HUES64 (cell line): ENCODE measurements around the gene OGFOD2.

ENCODE experiments used
- H3K27ac ChIP-seq: 2 replicates; pipeline ENCODE4 v1.7.0; 2013; ENCODE audit warnings: low read depth, low read length, inconsistent platforms
- H3K27me3 ChIP-seq: 2 replicates; pipeline ENCODE4 v1.6.1; 2013; ENCODE audit warnings: mild to moderate bottlenecking, low read length; ENCODE audit not compliant: insufficient read depth
- H3K36me3 ChIP-seq: 2 replicates; pipeline ENCODE4 v1.6.1; 2013; ENCODE audit warnings: mild to moderate bottlenecking, low read length; ENCODE audit not compliant: insufficient read depth
- H3K4me1 ChIP-seq: 2 replicates; pipeline ENCODE4 v1.6.1; 2013; ENCODE audit warnings: mild to moderate bottlenecking, low read length, moderate library complexity; ENCODE audit not compliant: insufficient read depth
- H3K4me3 ChIP-seq: 2 replicates; pipeline ENCODE4 v1.5.1; 2013; ENCODE audit warnings: mild to moderate bottlenecking, low read length, moderate library complexity
- H3K9ac ChIP-seq: 2 replicates; pipeline ENCODE4 v1.6.1; 2013; ENCODE audit warnings: mild to moderate bottlenecking, low read depth, low read length
- H3K9me3 ChIP-seq: 2 replicates; pipeline ENCODE4 v1.6.1; 2013; ENCODE audit warnings: low read depth, low read length; ENCODE audit not compliant: insufficient read depth
- WGBS: fragments of 150-250, 120-280 bp; methylation state at CpG from one replicate; pipeline ENCODE4 v1.1.7; 2013; ENCODE audit warnings: missing lambda C conversion rate; 5-methylcytosine and 5-hydroxymethylcytosine counted together

OGFOD2 gene

GRCh38 chr12:122955156-122955555 is 19.9 kb upstream of the OGFOD2 start:
- Histone ChIP-seq H3K27ac (no peak overlapping the region), H3K9ac (no peak overlapping the region), H3K9me3 (no peaks in the 10 kb centered on the region), H3K36me3 (no peaks in the 10 kb centered on the region), H3K4me3 (no peak overlapping the region), H3K27me3 (no peaks in the 10 kb centered on the region; the same call in 1 of the 2 replicates), H3K4me1 (no peaks in the 10 kb centered on the region)
- 90% methylated on average over 8 of the region's 8 CpGs for WGBS

GRCh38 chr12:122956035-122956434 is 19.0 kb upstream of the OGFOD2 start:
- 93% methylated on average over 2 of the region's 2 CpGs for WGBS
- Histone ChIP-seq H3K4me3 (no peak overlapping the region), H3K9me3 (no peaks in the 10 kb centered on the region), H3K36me3 (no peaks in the 10 kb centered on the region), H3K4me1 (no peaks in the 10 kb centered on the region), H3K9ac (no peak overlapping the region), H3K27me3 (no peaks in the 10 kb centered on the region; the same call in 1 of the 2 replicates), H3K27ac (no peak overlapping the region)

- Histone ChIP-seq H3K4me1 (no peaks in the 10 kb centered on the region), H3K36me3 (no peaks in the 10 kb centered on the region), H3K27ac (no peak overlapping the region), H3K27me3 (no peaks in the 10 kb centered on the region), H3K9ac (no peak overlapping the region), H3K4me3 (no peak overlapping the region), H3K9me3 (no peaks in the 10 kb centered on the region)
- 97% methylated on average over 5 of the region's 5 CpGs for WGBS
Observed at GRCh38 chr12:122958198-122958888, 16.7 kb upstream of the OGFOD2 start.

GRCh38 chr12:122959566-122960192 is 15.4 kb upstream of the OGFOD2 start:
- H3K9me3 ChIP-seq = no peaks in the 10 kb centered on the region
- no peaks in the 10 kb centered on the region for H3K27me3 ChIP-seq
- 96% methylated on average over 35 of the region's 35 CpGs for WGBS
- H3K4me1 ChIP-seq = peaks cover 3% of the 10 kb centered on the region; the same call in 1 of the 2 replicates
- H3K4me3 ChIP-seq = no peak overlapping the region
- no peak overlapping the region for H3K9ac ChIP-seq
- H3K36me3 ChIP-seq = no peaks in the 10 kb centered on the region
- H3K27ac ChIP-seq = no peak overlapping the region

GRCh38 chr12:122960193-122960569 is 14.9 kb upstream of the OGFOD2 start:
- Histone ChIP-seq H3K4me3 (no peak overlapping the region), H3K27ac (no peak overlapping the region), H3K36me3 (no peaks in the 10 kb centered on the region), H3K4me1 (peaks cover 3% of the 10 kb centered on the region; the same call in 1 of the 2 replicates), H3K9ac (no peak overlapping the region), H3K27me3 (no peaks in the 10 kb centered on the region), H3K9me3 (no peaks in the 10 kb centered on the region)
- 96% methylated on average over 8 of the region's 8 CpGs for WGBS

- Histone ChIP-seq H3K27me3 (no peaks in the 10 kb centered on the region), H3K4me3 (no peak overlapping the region), H3K9ac (no peak overlapping the region), H3K27ac (no peak overlapping the region), H3K36me3 (no peaks in the 10 kb centered on the region), H3K4me1 (peaks cover 5% of the 10 kb centered on the region), H3K9me3 (no peaks in the 10 kb centered on the region)
- WGBS = 90% methylated on average over 8 of the region's 10 CpGs
Observed at GRCh38 chr12:122961531-122962329, 13.3 kb upstream of the OGFOD2 start.

GRCh38 chr12:122963941-122964265 is 11.1 kb upstream of the OGFOD2 start:
- Histone ChIP-seq H3K36me3 (no peaks in the 10 kb centered on the region), H3K4me3 (no peak overlapping the region), H3K9ac (no peak overlapping the region), H3K27ac (no peak overlapping the region), H3K9me3 (no peaks in the 10 kb centered on the region), H3K4me1 (peaks cover 8% of the 10 kb centered on the region), H3K27me3 (no peaks in the 10 kb centered on the region)
- WGBS = 92% methylated on average over 8 of the region's 8 CpGs

GRCh38 chr12:122964439-122965257 is 10.4 kb upstream of the OGFOD2 start:
- Histone ChIP-seq H3K36me3 (no peaks in the 10 kb centered on the region), H3K27me3 (no peaks in the 10 kb centered on the region), H3K27ac (no peak overlapping the region), H3K4me1 (peaks cover 8% of the 10 kb centered on the region), H3K9ac (no peak overlapping the region), H3K4me3 (no peak overlapping the region), H3K9me3 (no peaks in the 10 kb centered on the region)
- WGBS = 86% methylated on average over 19 of the region's 19 CpGs

- WGBS = 45% methylated on average over 12 of the region's 12 CpGs
- no peaks in the 10 kb centered on the region for H3K9me3 ChIP-seq
- no peaks in the 10 kb centered on the region for H3K36me3 ChIP-seq
- H3K9ac ChIP-seq = no peak overlapping the region
- H3K27me3 ChIP-seq = no peaks in the 10 kb centered on the region
- H3K4me1 ChIP-seq = peaks cover 8% of the 10 kb centered on the region
- H3K27ac ChIP-seq = no peak overlapping the region
- H3K4me3 ChIP-seq = 0 out of 2 replicates have a peak overlapping the region, but pooled peaks have one; percentile 72
Observed at GRCh38 chr12:122965321-122965751, 9.7 kb upstream of the OGFOD2 start.

- Histone ChIP-seq H3K27me3 (no peaks in the 10 kb centered on the region), H3K9ac (peak within 1 kb of the TSS; percentile 37; the same call in 1 of the 2 replicates)
Observed at GRCh38 chr12:122965851-122966742, 8.9 kb upstream of the OGFOD2 start, which contains the start of gene ABCB9. Gene ABCB9 (minus strand): TSS chr12:122966463. CDS start chr12:122960235, 6,228 bp downstream.

More at GRCh38 chr12:122965851-122966742, 8.9 kb upstream of the OGFOD2 start, which contains the start of gene ABCB9:
- Histone ChIP-seq H3K4me1 (peaks cover 8% of the 10 kb centered on the region), H3K27ac (no peak within 1 kb of the TSS), H3K9me3 (no peaks in the 10 kb centered on the region), H3K4me3 (peak within 1 kb of the TSS; percentile 72), H3K36me3 (no peaks in the 10 kb centered on the region)
- 2% methylated on average over 55 of the region's 55 CpGs for WGBS
